HepG2 (cell line): Measurements from ENCODE around the gene TIMM23. TPM values are rescaled to one million over a fixed set of nuclear protein-coding genes. Genes with fewer than 3 reads are reported as not detected.
A peak's percentile ranks its signal among the peaks of the same experiment; 100 is the strongest.

Experiments used
- ATAC-seq: fragments of 200-7000 bp; cut with Tn5 transposase; 3 replicates; pipeline ENCODE4 v1.9.1; 2020; ENCODE audit warnings: mild to moderate bottlenecking, moderate library complexity
- BruUV-seq: library from RNA; stranded (reverse); fragments of 400-500 nt; replicated peaks from 2 replicates; lab custom pipeline; 2021; lab: Mats Ljungman, UMichigan
- CTCF ChIA-PET: fragments of 300-600 bp; formaldehyde crosslinking; extraction: SDS; loops from one replicate; lab custom pipeline; 2021; ENCODE audit warnings: low total read pairs, inconsistent platforms, low intra/inter-chr PET ratio; lab: Yijun Ruan, JAX
- POLR2A ChIA-PET: fragments of 350-600 bp; sonication (Branson Sonifier 250); formaldehyde crosslinking; loops from one replicate; lab custom pipeline; 2020; ENCODE audit warnings: antibody characterized with exemption, inconsistent platforms; lab: Yijun Ruan, JAX
- DNase-seq: peaks from one replicate; pipeline ENCODE4 v3.0.0-alpha.2; 2015; ENCODE audit warnings: low spot score
- FAIRE-seq: peaks from 3 replicates; lab custom pipeline; 2011; peaks lifted over from hg19 to GRCh38; lab: Jason Lieb, UNC
- H2AFZ ChIP-seq: one replicate; pipeline ENCODE4 v1.6.1; 2011; ENCODE audit warnings: low read length, inconsistent platforms
- H3K27ac ChIP-seq: fragments of 300-600 bp; 3 replicates; pipeline ENCODE4 v1.8.0; 2011; ENCODE audit warnings: mixed run types, mild to moderate bottlenecking, mixed read lengths, low read length, inconsistent platforms; ENCODE audit not compliant: insufficient read depth; ENCODE audit errors: extremely low read length
- H3K27me3 ChIP-seq, 2 experiments: fragments of 200-600 bp in 1 of 2; 2 replicates in 1 of 2; 3 replicates in 1 of 2; pipeline versions ENCODE4 v1.6.0 to v1.8.0; 2011; ENCODE audit warnings: low read length in 2 of 2, mild to moderate bottlenecking in 2 of 2, moderate library complexity in 2 of 2, inconsistent platforms in 1 of 2; ENCODE audit not compliant: insufficient read depth in 2 of 2, control insufficient read depth in 1 of 2
- H3K36me3 ChIP-seq, 2 experiments: fragments of 200-600 bp in 1 of 2; replicated peaks in 1 of 2; 2 replicates in 1 of 2; 3 replicates in 1 of 2; pipeline versions ENCODE4 v1.5.1 to v1.8.0; 2011; ENCODE audit warnings: low read length in 2 of 2, inconsistent platforms in 1 of 2; ENCODE audit not compliant: insufficient read depth in 2 of 2, control insufficient read depth in 1 of 2
- H3K4me1 ChIP-seq: 2 replicates; pipeline ENCODE4 v1.5.1; 2012; ENCODE audit warnings: low read length, inconsistent platforms; ENCODE audit not compliant: insufficient read depth
- H3K4me2 ChIP-seq: 2 replicates; pipeline ENCODE4 v1.6.0; 2011; ENCODE audit warnings: low read depth, low read length, inconsistent platforms
- H3K4me3 ChIP-seq, 3 experiments: fragments of 200-600 bp in 1 of 3; sonication (generic), shearing (Covaris generic) in 1 of 3; replicated peaks in 1 of 3; 2 replicates each; pipeline ENCODE4 v1.5.1; 2011 to 2016; ENCODE audit warnings: low read length in 3 of 3, inconsistent platforms in 2 of 3, low read depth in 2 of 3, mild to moderate bottlenecking in 2 of 3, control low read depth in 1 of 3, mixed read lengths in 1 of 3; ENCODE audit not compliant: insufficient read depth in 1 of 3
- H3K79me2 ChIP-seq: one replicate; pipeline ENCODE4 v1.6.1; 2011; ENCODE audit warnings: low read length, inconsistent platforms; ENCODE audit not compliant: insufficient read depth
- H3K9ac ChIP-seq: 2 replicates; pipeline ENCODE4 v1.6.0; 2011; ENCODE audit warnings: mild to moderate bottlenecking, low read depth, low read length, inconsistent platforms; ENCODE audit not compliant: insufficient read depth
- H3K9me3 ChIP-seq: 2 replicates; pipeline ENCODE4 v1.5.1; 2012; ENCODE audit warnings: mild to moderate bottlenecking, low read length
- H4K20me1 ChIP-seq: 2 replicates; pipeline ENCODE4 v1.6.0; 2011; ENCODE audit warnings: inconsistent platforms, mild to moderate bottlenecking, low read length, moderate library complexity; ENCODE audit not compliant: insufficient read depth
- ARID4A ChIP-seq: sonication (generic); formaldehyde crosslinking; IDR thresholded peaks from 2 replicates; pipeline ENCODE4 v1.5.0; 2020; ENCODE audit warnings: mild to moderate bottlenecking, missing genetic modification reagents, borderline replicate concordance
- CREM ChIP-seq, 2 experiments: sonication (generic) in 1 of 2; formaldehyde crosslinking in 1 of 2; IDR thresholded peaks; 2 replicates each; pipeline versions ENCODE4 v1.4.0 to v1.6.1; 2016 to 2020; ENCODE audit warnings: antibody characterized with exemption in 1 of 2, mild to moderate bottlenecking in 1 of 2, missing genetic modification reagents in 1 of 2
- ELK4 ChIP-seq: sonication (generic); formaldehyde crosslinking; IDR thresholded peaks from 2 replicates; pipeline ENCODE4 v1.9.0; 2021; ENCODE audit warnings: missing genetic modification reagents, borderline replicate concordance
- GPN1 ChIP-seq: sonication (generic); formaldehyde crosslinking; IDR thresholded peaks from 2 replicates; pipeline ENCODE4 v1.5.1; 2020; ENCODE audit warnings: missing genetic modification reagents, borderline replicate concordance
- HDAC6 ChIP-seq: fragments of 200-600 bp; sonication (generic); IDR thresholded peaks from 2 replicates; pipeline ENCODE4 v1.7.0; 2017; ENCODE audit warnings: mild to moderate bottlenecking, antibody characterized with exemption, low read length, low read depth
- IRF9 ChIP-seq: sonication (generic); formaldehyde crosslinking; IDR thresholded peaks from 2 replicates; pipeline ENCODE4 v1.8.0; 2022; ENCODE audit warnings: missing genetic modification reagents, mild to moderate bottlenecking, borderline replicate concordance
- KAT7 ChIP-seq: IDR thresholded peaks from 2 replicates; pipeline ENCODE4 v1.6.1; 2018; ENCODE audit warnings: borderline replicate concordance, missing compliant biosample characterization
- RBM39 ChIP-seq: fragments of 200-400 bp; formaldehyde crosslinking; IDR thresholded peaks from one replicate; pipeline ENCODE4 v1.6.1; 2018; ENCODE audit warnings: antibody characterized with exemption, mild to moderate bottlenecking, low read depth, low read length; ENCODE audit not compliant: poor library complexity, severe bottlenecking
- TFDP2 ChIP-seq: sonication (generic); formaldehyde crosslinking; IDR thresholded peaks from 2 replicates; pipeline ENCODE4 v1.4.0; 2020; ENCODE audit warnings: missing genetic modification reagents
- ZKSCAN1 ChIP-seq: fragments of 150-350 bp; IDR thresholded peaks from 2 replicates; pipeline ENCODE4 v1.6.1; 2014; ENCODE audit warnings: low read length
- ZNF18 ChIP-seq: sonication (generic); formaldehyde crosslinking; IDR thresholded peaks from 2 replicates; pipeline ENCODE4 v1.8.0; 2022; ENCODE audit warnings: mild to moderate bottlenecking, missing genetic modification reagents; ENCODE audit not compliant: insufficient replicate concordance
- ZNF589 ChIP-seq: sonication (generic); formaldehyde crosslinking; conservative IDR thresholded peaks from 2 replicates; pipeline ENCODE4 v1.8.0; 2022; ENCODE audit warnings: mild to moderate bottlenecking, moderate library complexity, missing genetic modification reagents
- WGBS: methylation state at CpG from one replicate; pipeline ENCODE4 v1.1.6; 2017; ENCODE audit warnings: low lambda C conversion rate; 5-methylcytosine and 5-hydroxymethylcytosine counted together
- in situ Hi-C: cut with HindIII; loops from 2 replicates; pipeline ENCODE4 v1.10.0; 2017; ENCODE audit warnings: low pct_unique_long_range_greater_than_20kb; ENCODE audit not compliant: extremely low pct_ligation_motif_present
- intact Hi-C: fragments of 100-400 bp; cut with micrococcal nuclease; formaldehyde crosslinking; loops from one replicate; pipeline ENCODE4 v1.10.0; 2022; ENCODE audit not compliant: unreplicated experiment
- polyA plus RNA-seq, 8 experiments: library from polyadenylated mRNA; depleted of rRNA in 3 of 8; stranded (reverse) in 7 of 8; unstranded in 1 of 8; fragments of >200 nt; fragmentation: Illumina TruSeq in 4 of 8; extraction: Trizol in 4 of 8; gene quantifications; 2 replicates each; pipeline versions ENCODE4 v1.2.1 to v1.2.3, GENCODE V29; 2011 to 2016; ENCODE audit warnings: low read depth in 4 of 8, missing spikeins in 1 of 8, mixed read lengths in 1 of 8; ENCODE audit not compliant: insufficient read depth in 1 of 8
- total RNA-seq, 5 experiments: library from RNA; depleted of rRNA; stranded (reverse); fragments of >200 nt; fragmentation: Illumina TruSeq; extraction: Trizol; gene quantifications; 2 replicates each; pipeline ENCODE4 v1.2.3, GENCODE V29; 2016; ENCODE audit warnings: low read depth in 1 of 5

TIMM23 gene
- total and polyA plus RNA-seq, 2 of the 13 experiments (the other 11 are each of a cell fraction or from before 2014, with no cell fraction given), result 80.2 to 98.6 TPM

- Histone ChIP-seq H3K4me1 (peaks cover 72% of the 10 kb centered on the region), H3K9ac (peak overlapping the region; percentile 50), H3K9me3 (no peaks in the 10 kb centered on the region), H3K36me3 (peaks cover 0 to 10% of the 10 kb centered on the region in 2 experiments; a peak in 2 of 5 replicates), H3K4me3 (peak overlapping the region in 1 of 3 experiments; percentile 2; a peak in 1 of 6 replicates), H3K4me2 (peak overlapping the region; percentile 70), H3K79me2 (peaks cover 2% of the 10 kb centered on the region), H3K27ac (peak overlapping the region; percentile 77), H3K27me3 (no peaks in the 10 kb centered on the region), H4K20me1 (no peaks in the 10 kb centered on the region), H2AFZ (no peak overlapping the region)
- ATAC-seq (peak; percentile 87), FAIRE-seq (no peak), DNase-seq (peak; percentile 98)
- intact Hi-C loops (loop anchor here (1.0 kb wide), 1 partner anchor 23 kb away; no protein-coding TSS in a partner anchor), in situ Hi-C loops (no loop called here)
- POLR2A ChIA-PET, result interaction anchor here (1.3 to 2.4 kb wide), 4 partner anchors 9 to 24 kb away, joined by 3 to 23 read pairs (median 6); no protein-coding TSS in a partner anchor
- CTCF ChIA-PET, result no interaction called here
- BruUV-seq, result no TSS peak
- WGBS, result under 1% methylated on average over 5 of the region's 5 CpGs
- no peak for TF ChIP-seq ZNF18
- peak; percentile 45; the same call in 1 of the 2 replicates for TF ChIP-seq ARID4A
- no peak for TF ChIP-seq HDAC6
- no peak for TF ChIP-seq IRF9
- TF ChIP-seq CREM (IDR thresholded peaks at IDR 0.05), result peak; percentile 97
- no peak for TF ChIP-seq CREM (CRISPR knock-in tag; IDR thresholded peaks at IDR 0.05)
- no peak for TF ChIP-seq ELK4 (CRISPR knock-in tag)
- no peak for TF ChIP-seq GPN1 (CRISPR knock-in tag)
- TF ChIP-seq RBM39, result no peak
- TF ChIP-seq ZKSCAN1, result no peak
- no peak for TF ChIP-seq TFDP2
- 0 out of 2 replicates have a peak, but pooled peaks have one; percentile 56 for TF ChIP-seq ZNF589 (CRISPR knock-in tag)
- TF ChIP-seq KAT7 (CRISPR knock-in tag), result peak; percentile 36; the same call in 1 of the 2 replicates
Measured at GRCh38 chr10:45997994-45998763, 25.9 kb downstream of the TIMM23 start.
